MM.1S (cell line): ENCODE data around the gene NTPCR.

Experiments
- CTCF ChIP-seq: fragments of 300-600 bp; sonication (generic); IDR thresholded peaks from 2 replicates; pipeline ENCODE4 v1.5.1; 2016; ENCODE audit warnings: antibody characterized with exemption, low read length, mixed read lengths
- EZH2 ChIP-seq: fragments of 300-600 bp; sonication (generic); optimal IDR thresholded peaks from 2 replicates; pipeline ENCODE3; 2017; ENCODE audit warnings: low read depth, mild to moderate bottlenecking, antibody characterized with exemption, low read length, mixed read lengths
- EZH2phosphoT487 ChIP-seq: fragments of 300-600 bp; sonication (generic); IDR thresholded peaks from 2 replicates; pipeline ENCODE4 v1.6.1; 2018; ENCODE audit warnings: antibody characterized with exemption, low read length

DNA sequence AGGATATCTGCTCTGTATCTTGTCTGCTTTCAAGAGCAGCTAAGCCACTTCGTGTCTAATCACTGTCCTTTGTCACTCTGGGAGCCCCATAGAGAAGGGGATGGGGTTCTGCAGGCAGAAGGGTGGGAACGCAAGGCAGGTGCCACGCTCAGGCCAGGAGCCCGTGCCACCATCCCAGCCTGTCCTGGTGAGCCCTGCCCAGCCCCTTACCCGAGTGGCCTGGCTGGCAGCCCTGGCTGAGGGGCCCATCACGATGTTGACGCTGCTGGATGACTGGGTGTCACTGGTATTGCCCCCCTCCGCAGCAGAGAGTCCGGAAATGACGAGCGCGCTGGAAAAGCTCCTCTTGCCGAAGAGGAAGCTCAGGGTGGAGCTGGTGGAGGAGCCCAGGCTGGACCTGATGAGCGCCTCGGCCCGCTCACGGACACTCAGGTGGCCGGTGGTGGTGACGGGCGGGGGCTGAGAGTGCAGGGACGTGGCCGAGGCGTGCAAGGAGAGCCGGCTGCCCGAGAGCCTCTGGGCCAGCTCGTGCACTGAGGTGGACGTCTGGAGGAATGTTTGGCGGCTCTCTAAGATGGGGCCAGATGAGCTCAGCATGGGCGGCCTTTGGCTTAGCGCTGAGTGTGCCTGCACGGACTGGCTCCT is 35.6 kb downstream of the NTPCR start:
- TF ChIP-seq CTCF (no peak), EZH2phosphoT487 (no peak), EZH2 (no peak)
